IPS-18c (cell line): Measurements from ENCODE around the gene NRN1L.
A peak's percentile ranks its signal among the peaks of the same experiment; 100 is the strongest.

Source experiments
- H3K4me3 ChIP-seq: 2 replicates; pipeline ENCODE4 v1.7.0; 2013; ENCODE audit warnings: low read depth, mild to moderate bottlenecking, low read length, moderate library complexity; ENCODE audit not compliant: insufficient read depth
- H3K9me3 ChIP-seq: one replicate; pipeline ENCODE4 v1.6.1; 2013; ENCODE audit warnings: mild to moderate bottlenecking, low read length, moderate library complexity; ENCODE audit not compliant: control insufficient read depth, insufficient read depth

The NRN1L gene

DNA sequence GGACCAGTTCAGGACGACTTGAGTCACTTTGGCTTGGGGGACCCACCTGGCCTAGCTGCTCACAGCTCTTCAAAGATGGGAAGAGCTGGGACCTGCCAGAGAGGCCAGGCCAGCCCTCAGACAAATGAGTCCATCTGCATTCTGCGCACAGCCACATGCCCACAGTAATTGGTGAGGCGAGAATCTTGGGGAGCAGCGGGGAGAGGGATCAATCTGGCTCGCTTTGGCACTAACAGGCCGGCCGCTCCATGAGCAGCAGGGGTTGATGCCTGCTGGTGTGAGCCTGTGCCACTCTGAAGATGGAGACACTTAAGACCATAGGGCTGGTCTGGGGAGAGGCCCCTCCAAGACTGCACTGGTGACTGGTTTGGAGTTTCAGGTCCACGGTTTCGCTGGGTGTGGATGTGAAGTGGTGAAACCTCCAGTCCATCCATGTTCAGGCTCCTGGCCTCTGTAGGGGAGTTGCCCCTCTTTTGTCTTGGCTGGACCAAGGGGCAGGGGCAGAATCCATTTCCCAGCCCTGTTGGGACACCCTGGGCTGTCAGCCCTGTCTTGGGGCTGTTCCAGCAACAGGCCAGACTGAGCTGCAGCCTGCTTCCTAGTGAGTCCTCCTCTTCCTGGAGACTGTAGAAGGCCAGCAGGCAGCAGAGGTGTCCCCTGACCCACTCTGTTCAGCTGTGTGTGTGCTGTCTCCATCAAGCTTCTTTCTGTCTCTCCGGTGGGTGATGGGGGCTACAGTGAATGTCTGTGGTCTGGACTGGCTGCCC is 39.6 kb downstream of the NRN1L start:
- no peak overlapping the region for H3K4me3 ChIP-seq
- H3K9me3 ChIP-seq, result no peaks in the 10 kb centered on the region

DNA sequence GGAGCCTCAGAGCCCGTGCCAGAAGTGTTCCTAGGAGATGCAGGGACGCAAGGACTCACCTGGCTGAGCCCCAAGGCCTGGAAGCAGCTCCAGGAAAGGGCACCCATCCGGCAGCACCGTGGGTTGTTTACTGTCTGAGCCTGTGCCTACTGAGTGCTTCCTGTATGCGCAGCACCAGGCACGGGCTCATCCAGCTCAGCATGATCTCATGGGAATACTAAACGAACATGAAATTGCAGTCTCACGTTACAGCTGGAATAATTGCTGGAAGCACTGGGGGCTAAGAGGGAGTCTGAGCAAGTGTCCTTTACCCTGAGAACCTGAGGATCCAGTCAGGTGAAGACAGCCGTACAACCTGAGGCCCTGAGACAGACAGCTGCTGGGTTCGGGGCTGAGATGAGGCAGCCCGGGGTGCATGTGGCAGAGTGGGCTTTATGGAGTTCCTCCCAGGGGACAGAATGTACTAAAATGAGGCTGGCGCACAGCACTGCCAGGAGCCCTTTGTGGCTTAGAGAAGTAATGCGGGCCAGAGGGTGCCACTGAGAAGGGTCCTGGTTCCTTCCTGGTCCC is 41.6 kb downstream of the NRN1L start:
- H3K4me3 ChIP-seq, result no peak overlapping the region
- H3K9me3 ChIP-seq, result no peaks in the 10 kb centered on the region

DNA sequence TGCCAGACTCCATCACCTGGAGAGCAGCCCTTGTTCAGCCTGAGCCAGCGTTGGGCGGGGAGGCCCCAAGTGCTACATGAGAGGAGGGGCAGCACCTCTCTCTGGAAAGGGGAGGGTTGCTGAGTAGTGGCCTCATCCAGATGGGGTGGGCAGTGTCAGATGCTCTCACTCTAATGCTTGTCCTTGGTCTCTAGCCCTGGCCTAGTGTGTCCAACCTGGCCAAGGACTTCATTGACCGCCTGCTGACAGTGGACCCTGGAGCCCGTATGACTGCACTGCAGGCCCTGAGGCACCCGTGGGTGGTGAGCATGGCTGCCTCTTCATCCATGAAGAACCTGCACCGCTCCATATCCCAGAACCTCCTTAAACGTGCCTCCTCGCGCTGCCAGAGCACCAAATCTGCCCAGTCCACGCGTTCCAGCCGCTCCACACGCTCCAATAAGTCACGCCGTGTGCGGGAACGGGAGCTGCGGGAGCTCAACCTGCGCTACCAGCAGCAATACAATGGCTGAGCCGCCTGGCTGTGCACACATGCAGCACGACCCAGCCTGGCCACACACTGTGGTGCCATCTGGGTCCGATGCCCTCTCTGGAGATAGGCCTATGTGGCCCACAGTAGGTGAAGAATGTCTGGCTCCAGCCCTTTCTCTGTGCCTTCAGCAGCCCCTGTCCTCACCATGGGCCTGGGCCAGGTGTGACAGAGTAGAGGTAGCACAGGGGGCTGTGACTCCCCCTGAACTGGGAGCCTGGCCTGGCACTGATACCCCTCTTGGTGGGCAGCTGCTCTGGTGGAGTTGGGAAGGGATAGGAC is 42.7 kb downstream of the NRN1L start:
- no peak overlapping the region for H3K4me3 ChIP-seq
- no peaks in the 10 kb centered on the region for H3K9me3 ChIP-seq

DNA sequence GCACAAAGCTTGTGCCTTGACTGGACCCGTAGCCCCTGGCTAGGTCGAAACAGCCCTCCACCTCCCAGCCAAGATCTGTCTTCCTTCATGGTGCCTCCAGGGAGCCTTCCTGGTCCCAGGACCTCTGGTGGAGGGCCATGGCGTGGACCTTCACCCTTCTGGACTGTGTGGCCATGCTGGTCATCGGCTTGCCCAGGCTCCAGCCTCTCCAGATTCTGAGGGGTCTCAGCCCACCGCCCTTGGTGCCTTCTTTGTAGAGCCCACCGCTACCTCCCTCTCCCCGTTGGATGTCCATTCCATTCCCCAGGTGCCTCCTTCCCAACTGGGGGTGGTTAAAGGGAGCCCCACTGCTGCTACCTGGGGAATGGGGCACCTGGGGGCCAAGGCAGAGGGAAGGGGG is 43.5 kb downstream of the NRN1L start:
- Histone ChIP-seq H3K4me3 (no peak overlapping the region), H3K9me3 (no peaks in the 10 kb centered on the region)

DNA sequence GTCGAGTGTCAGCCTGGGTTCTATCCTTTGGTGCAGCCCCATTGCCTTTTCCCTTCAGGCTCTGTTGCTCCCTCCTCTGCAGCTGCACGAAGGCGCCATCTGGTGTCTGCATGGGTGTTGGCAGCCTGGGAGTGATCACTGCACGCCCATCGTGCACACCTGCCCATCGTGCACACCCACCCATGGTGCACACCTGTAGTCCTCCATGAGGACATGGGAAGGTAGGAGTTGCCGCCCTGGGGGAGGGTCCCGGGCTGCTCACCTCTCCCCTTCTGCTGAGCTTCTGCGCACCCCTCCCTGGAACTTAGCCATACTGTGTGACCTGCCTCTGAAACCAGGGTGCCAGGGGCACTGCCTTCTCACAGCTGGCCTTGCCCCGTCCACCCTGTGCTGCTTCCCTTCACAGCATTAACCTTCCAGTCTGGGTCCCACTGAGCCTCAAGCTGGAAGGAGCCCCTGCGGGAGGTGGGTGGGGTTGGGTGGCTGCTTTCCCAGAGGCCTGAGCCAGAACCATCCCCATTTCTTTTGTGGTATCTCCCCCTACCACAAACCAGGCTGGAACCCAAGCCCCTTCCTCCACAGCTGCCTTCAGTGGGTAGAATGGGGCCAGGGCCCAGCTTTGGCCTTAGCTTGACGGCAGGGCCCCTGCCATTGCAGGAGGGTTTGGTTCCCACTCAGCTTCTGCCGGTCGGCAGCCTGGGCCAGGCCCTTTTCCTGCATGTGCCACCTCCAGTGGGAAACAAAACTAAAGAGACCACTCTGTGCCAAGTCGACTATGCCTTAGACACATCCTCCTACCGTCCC is 44.1 kb downstream of the NRN1L start:
- Histone ChIP-seq H3K4me3 (no peak overlapping the region), H3K9me3 (no peaks in the 10 kb centered on the region)

DNA sequence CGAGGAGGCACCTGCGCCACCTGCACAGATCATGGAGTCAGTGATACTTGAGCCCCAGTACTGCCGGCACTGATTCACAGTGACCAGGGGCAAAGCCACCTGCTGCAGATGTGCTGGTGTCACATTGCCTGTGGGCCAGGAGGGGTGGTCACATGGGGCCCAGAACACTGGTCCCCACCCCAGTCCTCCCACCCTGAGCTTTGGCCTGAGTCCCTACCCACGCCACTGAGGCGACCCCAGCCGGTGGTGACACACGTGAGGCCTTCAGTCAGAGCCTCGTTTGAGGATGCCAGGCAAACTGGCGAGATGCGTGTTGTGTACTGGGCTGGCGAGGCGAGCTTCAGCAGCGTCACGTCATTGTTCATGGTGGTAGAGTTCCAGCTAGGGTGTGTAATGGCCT is 45.5 kb downstream of the NRN1L start:
- Histone ChIP-seq H3K4me3 (no peak overlapping the region), H3K9me3 (no peaks in the 10 kb centered on the region)

DNA sequence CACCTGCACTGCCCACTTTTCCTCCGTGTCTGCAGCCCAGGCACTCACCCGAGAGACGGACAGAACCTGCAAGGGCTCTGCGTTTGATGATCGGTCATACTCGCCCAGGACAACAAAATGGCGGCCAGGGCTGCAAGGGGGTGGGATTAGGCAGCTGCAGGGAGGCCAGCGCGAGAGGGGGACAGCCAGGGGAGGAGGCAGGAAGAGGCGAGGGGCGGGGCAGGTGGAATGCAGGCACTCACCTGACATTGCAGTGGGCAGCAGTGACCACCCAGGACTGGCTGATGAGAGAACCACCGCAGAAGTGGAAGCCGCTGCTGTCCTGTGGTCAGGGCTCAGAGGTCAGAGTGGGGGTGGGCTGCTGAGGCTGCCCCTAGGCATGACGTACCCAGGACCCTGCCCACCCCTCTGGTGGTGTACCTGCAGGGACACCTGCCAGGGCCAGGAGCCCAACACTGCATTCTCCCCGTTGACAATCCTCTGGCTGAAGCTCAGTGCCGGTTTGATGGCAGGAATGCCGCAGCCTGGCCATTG is 46.1 kb downstream of the NRN1L start:
- Histone ChIP-seq H3K4me3 (no peak overlapping the region), H3K9me3 (no peaks in the 10 kb centered on the region)

DNA sequence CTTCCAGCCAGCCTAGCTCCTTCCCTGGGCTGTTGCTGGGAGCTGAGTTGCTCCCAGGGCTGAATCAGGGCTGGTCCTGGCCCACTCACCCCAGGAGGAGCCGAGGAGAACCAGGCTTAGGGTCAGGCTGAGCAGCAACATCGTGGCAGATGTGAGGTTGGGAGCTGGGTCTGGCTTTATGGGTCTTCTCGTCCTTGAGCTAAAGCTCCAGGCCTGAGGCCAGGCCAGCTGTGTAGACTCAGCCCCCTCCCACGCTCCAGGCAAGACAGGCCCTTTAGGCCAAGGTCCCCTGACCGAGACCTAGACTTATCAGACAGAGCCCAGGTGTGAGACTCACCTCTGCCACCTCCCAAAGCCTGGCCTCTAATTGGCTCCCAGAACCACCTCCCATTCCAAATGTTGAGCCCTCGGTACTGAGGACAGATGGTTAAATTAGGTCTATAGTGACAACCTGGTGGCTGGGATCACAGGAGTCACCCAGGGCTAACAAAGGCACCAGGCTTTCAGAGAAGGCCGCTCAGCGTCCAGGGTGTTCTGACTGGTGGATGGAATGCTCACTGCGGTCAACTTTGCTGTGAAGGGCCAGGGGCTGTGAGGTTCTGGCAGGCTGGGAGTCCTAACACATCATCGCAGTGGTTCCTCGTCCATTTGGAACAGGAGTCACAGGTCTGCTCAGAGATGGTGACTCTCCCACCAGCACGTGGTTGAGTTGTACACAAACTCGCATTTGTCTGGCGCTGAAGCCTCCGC is 47.2 kb downstream of the NRN1L start, which contains the start of gene CTRL:
TSS of gene CTRL (minus strand) at position 151 of the 750 bp plus-strand sequence. CDS start at position 141, 10 bp downstream.
- Histone ChIP-seq H3K9me3 (no peaks in the 10 kb centered on the region), H3K4me3 (no peak within 1 kb of the TSS)

DNA sequence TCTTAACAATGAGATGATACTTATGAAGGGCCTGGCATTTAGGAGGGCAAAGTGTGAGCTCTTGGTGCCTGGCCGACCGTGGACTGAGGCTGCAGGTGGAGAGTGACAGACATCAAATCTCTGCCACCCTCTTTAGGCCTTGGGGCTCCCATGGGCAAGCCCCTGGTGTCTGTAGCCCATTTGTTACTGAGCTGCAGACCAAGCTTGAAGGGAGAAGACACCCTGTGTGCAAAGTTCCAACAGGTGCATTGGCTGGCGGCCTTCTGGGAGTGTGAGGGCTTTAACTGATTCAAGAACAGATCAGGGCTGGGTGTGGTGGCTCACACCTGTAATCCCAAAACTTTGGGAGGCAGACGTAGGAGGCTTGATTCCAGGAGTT is 47.8 kb downstream of the NRN1L start:
- Histone ChIP-seq H3K4me3 (no peak overlapping the region), H3K9me3 (no peaks in the 10 kb centered on the region)

DNA sequence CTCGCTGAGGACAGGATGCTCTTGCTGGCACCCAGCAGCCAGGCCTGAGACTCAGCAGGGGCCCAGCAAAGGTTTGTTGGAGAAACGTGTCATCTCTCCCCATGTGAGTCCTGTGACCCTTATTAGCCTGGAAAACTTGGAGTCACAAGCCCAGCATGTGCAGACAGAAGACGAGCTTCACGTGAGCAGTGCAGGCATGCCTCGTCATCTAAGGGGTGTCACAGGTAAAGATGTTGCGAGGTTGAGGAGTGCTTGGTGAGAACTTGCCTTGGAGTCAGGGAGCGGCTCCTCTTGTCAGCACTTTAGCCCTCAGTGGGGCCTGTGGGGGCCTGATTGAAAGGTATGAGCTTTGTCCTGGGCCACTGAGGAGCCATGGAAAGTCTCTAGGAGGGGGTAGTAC is 49.1 kb downstream of the NRN1L start:
- H3K4me3 ChIP-seq, result 0 out of 2 replicates have a peak overlapping the region, but pooled peaks have one; percentile 94

DNA sequence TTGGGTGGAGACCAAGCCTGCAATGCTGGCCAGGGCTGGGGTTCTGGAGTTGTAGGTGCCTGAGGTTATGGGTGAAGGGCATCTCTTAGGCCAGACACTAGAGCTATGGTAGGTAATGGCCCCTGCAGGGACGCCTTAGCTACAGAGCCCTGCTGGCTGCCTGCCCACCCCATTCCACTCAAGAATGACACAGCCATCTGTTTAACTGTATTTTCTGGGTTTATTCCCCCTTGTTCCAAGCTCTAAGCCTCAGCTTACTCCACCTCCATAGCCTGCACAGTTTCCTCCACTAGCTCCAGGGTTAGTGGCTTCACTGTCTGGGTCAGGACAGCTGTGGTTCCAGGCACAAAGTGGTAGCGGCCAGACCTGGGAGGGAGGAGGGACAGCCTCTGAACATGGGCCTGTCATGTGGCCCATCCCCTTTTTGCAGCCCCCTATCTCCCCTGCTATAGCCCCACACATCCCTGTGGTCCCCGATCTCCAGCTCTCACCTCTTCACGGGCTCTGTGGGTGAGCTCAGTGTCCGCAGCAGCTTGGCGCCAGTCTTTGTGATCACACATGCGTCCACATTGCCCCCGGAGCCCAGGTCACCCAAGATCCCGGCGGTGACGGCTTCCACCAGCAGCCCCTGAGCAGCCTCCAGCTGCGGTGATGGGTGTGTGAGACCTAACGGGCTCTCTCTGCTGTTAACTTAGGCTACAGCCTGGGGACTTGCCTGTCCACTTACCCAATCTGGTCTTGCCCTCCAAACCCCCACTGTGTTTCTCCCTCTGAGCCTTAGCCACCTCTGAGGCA is 49.8 kb downstream of the NRN1L start:
- H3K4me3 ChIP-seq, result peak overlapping the region; percentile 94

More for the DNA sequence above, 49.1 kb downstream of the NRN1L start:
- H3K9me3 ChIP-seq, result no peaks in the 10 kb centered on the region

DNA sequence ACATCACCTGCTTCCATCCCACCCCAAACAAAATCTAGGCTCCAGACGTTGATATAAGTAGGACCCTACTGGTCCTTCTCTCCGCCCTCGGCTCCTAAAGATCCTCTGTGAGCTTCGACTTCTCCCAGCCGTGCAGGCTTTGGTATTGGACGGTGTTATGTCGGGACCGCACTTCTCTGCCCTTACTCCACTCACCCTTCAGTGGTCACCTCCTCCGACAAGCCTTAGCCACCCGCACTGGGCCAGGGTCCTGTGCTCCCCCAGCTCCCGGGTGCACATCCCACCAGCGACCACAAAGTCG is 50.4 kb downstream of the NRN1L start:
- peak overlapping the region; percentile 94 for H3K4me3 ChIP-seq
- H3K9me3 ChIP-seq, result no peaks in the 10 kb centered on the region

More for the DNA sequence above, 49.8 kb downstream of the NRN1L start:
- H3K9me3 ChIP-seq, result no peaks in the 10 kb centered on the region

DNA sequence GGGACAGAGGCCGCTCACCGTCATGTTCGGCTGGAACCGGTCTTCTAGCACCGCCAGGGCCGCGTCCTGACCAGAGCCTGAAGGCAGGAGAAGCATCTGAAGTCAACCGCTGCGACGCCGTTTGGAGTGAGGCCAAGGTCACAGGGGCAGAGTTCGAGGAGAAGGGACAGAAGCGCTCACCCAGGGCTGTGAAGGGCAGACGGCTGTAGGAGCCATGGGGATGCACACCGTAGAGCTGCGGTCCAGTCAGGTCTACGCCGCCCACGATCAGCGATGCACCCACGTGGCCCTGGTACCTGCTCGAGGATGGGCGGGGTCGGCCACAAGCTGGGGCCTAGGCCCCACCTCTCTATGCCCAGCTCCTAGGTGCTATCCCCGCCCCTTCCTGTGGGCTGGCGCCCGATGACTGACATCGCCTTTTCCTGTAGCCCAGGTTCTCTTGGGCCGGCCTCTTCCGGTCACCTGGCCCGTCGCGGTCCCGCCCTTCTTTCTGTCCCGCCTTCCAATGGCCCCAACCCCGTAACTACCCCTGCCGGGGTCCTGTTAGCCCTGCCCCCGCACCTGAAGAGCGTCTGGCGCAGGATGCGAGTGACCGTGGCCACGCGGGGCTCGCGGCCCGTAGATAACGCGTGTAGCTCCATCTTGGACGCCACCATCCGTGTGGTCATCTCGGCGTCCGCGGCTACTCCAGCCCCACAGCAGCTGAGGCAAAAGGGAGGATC is 50.9 kb downstream of the NRN1L start:
- Histone ChIP-seq H3K9me3 (no peaks in the 10 kb centered on the region), H3K4me3 (peak overlapping the region; percentile 94)
